ENCODE results near the gene SNX14.

Gene SNX14

GRCh38 chr6:85498596-85499258, 94.9 kb downstream of the SNX14 start:
- no peak for DNase-seq

GRCh38 chr6:85496856-85497255, 96.8 kb downstream of the SNX14 start:
- DNase-seq = no peak

GRCh38 chr6:85496009-85496579, 97.6 kb downstream of the SNX14 start:
- DNase-seq = no peak

GRCh38 chr6:85494547-85495536, 98.8 kb downstream of the SNX14 start:
- DNase-seq = no peak

GRCh38 chr6:85493389-85493788, 100.3 kb downstream of the SNX14 start:
- DNase-seq = no peak

- no peak for DNase-seq
These were observed 103.0 kb downstream of the SNX14 start for GRCh38 chr6:85490516-85491248.

- no peak for DNase-seq
These were observed 108.7 kb downstream of the SNX14 start for GRCh38 chr6:85484948-85485347.

GRCh38 chr6:85483846-85484245, 109.8 kb downstream of the SNX14 start:
- DNase-seq = no peak

GRCh38 chr6:85482905-85483700, 110.6 kb downstream of the SNX14 start:
- peak; percentile 18 to 46 for DNase-seq

- no peak for DNase-seq
These were observed 111.3 kb downstream of the SNX14 start for GRCh38 chr6:85482206-85482904.

- no peak for DNase-seq
These were observed 114.5 kb downstream of the SNX14 start for GRCh38 chr6:85479208-85479607.

- DNase-seq = no peak
These were observed 117.1 kb downstream of the SNX14 start for GRCh38 chr6:85476532-85476931.

GRCh38 chr6:85473748-85474147, 119.9 kb downstream of the SNX14 start:
- no peak for DNase-seq

- DNase-seq = no peak
These were observed 120.9 kb downstream of the SNX14 start for GRCh38 chr6:85472744-85473143.

GRCh38 chr6:85470023-85470410, 123.6 kb downstream of the SNX14 start:
- no peak for DNase-seq

- DNase-seq = no peak
These were observed 124.2 kb downstream of the SNX14 start for GRCh38 chr6:85469276-85470022.

GRCh38 chr6:85468326-85468725, 125.3 kb downstream of the SNX14 start:
- DNase-seq = no peak

GRCh38 chr6:85465762-85466161, 127.9 kb downstream of the SNX14 start:
- no peak for DNase-seq

- DNase-seq = no peak
These were observed 128.9 kb downstream of the SNX14 start for GRCh38 chr6:85464722-85465150.

GRCh38 chr6:85464260-85464644, 129.4 kb downstream of the SNX14 start:
- no peak for DNase-seq
